T-cell (primary cell): ENCODE measurements around the gene ZFPM1. TPM values are rescaled to one million over a fixed set of nuclear protein-coding genes. Genes with fewer than 3 reads are reported as not detected.

ENCODE experiments used
- ATAC-seq, 4 experiments: fragments of 200-7000 bp in 3 of 4; fragments of 150-1000 bp in 1 of 4; cut with Tn5 transposase; replicated peaks in 1 of 4; 1 replicate in 3 of 4; 2 replicates in 1 of 4; pipeline ENCODE4 v1.10.0; 2021; ENCODE audit warnings: moderate library complexity in 3 of 4, mild to moderate bottlenecking in 2 of 4, moderate number of reproducible peaks in 1 of 4
- CTCF ChIA-PET, 2 donors: fragments of 300-600 bp; sonication (Branson Sonifier 250); formaldehyde crosslinking; loops; one replicate each; lab custom pipeline; 2022; ENCODE audit warnings: antibody characterized with exemption in 2 of 2; lab: Charles Lee
- POLR2A ChIA-PET, 2 donors: fragments of 300-600 bp; sonication (Branson Sonifier 250); formaldehyde crosslinking; loops; one replicate each; lab custom pipeline; 2022; ENCODE audit warnings: antibody characterized with exemption in 2 of 2; lab: Charles Lee
- DNase-seq, 35 experiments: peaks; one replicate each; pipeline versions ENCODE4 v3.0.0 to v3.0.0-alpha.2; 2013 to 2023
- H3K27ac ChIP-seq: one replicate; pipeline ENCODE4 v1.5.1; 2013; ENCODE audit warnings: low read length
- H3K27me3 ChIP-seq, 2 experiments: replicated peaks in 1 of 2; 1 replicate in 1 of 2; 2 replicates in 1 of 2; pipeline versions ENCODE4 v1.6.1 to v1.7.0; 2013; ENCODE audit warnings: low read length in 1 of 2, mixed read lengths in 1 of 2; ENCODE audit not compliant: control insufficient read depth in 2 of 2, insufficient read depth in 2 of 2; ENCODE audit errors: extremely low read depth in 1 of 2
- H3K36me3 ChIP-seq, 2 donors: 1 replicate in 1 of 2; 2 replicates in 1 of 2; pipeline versions ENCODE4 v1.6.1 to v1.7.0; 2013; ENCODE audit warnings: low read length in 1 of 2; ENCODE audit not compliant: control insufficient read depth in 2 of 2, insufficient read depth in 1 of 2; ENCODE audit errors: extremely low read depth in 1 of 2
- H3K4me1 ChIP-seq, 2 experiments: 1 replicate in 1 of 2; 2 replicates in 1 of 2; pipeline versions ENCODE4 v1.6.1 to v1.7.0; 2013; ENCODE audit warnings: low read length in 2 of 2, mixed read lengths in 1 of 2; ENCODE audit not compliant: insufficient read depth in 2 of 2, control insufficient read depth in 1 of 2; ENCODE audit errors: extremely low read depth in 1 of 2
- H3K4me3 ChIP-seq, 2 donors: 1 replicate in 1 of 2; 2 replicates in 1 of 2; pipeline versions ENCODE4 v1.5.1 to v1.7.0; 2013; ENCODE audit warnings: mild to moderate bottlenecking in 2 of 2, low read length in 1 of 2, moderate library complexity in 1 of 2; ENCODE audit not compliant: control insufficient read depth in 1 of 2; ENCODE audit errors: extremely low read depth in 1 of 2
- H3K9me3 ChIP-seq: 2 replicates; pipeline ENCODE4 v1.7.0; 2013
- H3K27ac Mint-ChIP-seq, 2 donors: one replicate each; pipeline ENCODE4 v1.8.0; 2020 to 2021; ENCODE audit warnings: mild to moderate bottlenecking in 2 of 2, mixed read lengths in 2 of 2
- H3K27me3 Mint-ChIP-seq, 2 donors: one replicate each; pipeline ENCODE4 v1.8.0; 2021 to 2022; ENCODE audit warnings: mixed read lengths in 2 of 2
- H3K36me3 Mint-ChIP-seq: one replicate; pipeline ENCODE4 v1.8.0; 2021; ENCODE audit warnings: mixed read lengths
- H3K4me1 Mint-ChIP-seq, 3 donors: one replicate each; pipeline ENCODE4 v1.8.0; 2020 to 2022; ENCODE audit warnings: mixed read lengths in 3 of 3, mild to moderate bottlenecking in 1 of 3
- H3K4me3 Mint-ChIP-seq, 3 donors: one replicate each; pipeline ENCODE4 v1.8.0; 2020 to 2022; ENCODE audit warnings: mild to moderate bottlenecking in 3 of 3, mixed read lengths in 3 of 3, moderate library complexity in 3 of 3
- H3K9me3 Mint-ChIP-seq, 3 donors: one replicate each; pipeline ENCODE4 v1.8.0; 2020 to 2022; ENCODE audit warnings: mixed read lengths in 3 of 3
- WGBS: methylation state at CpG from one replicate; pipeline ENCODE4 v1.1.5; 2013; ENCODE audit warnings: missing lambda C conversion rate; ENCODE audit not compliant: insufficient coverage; 5-methylcytosine and 5-hydroxymethylcytosine counted together
- total RNA-seq, 35 experiments: library from RNA in 6 of 35; stranded (reverse) in 6 of 35; fragments of 120-200 nt in 1 of 35; gene quantifications; one replicate each; pipeline versions ENCODE4 v1.2.1 to v1.2.4 and lab custom pipeline; 2013 to 2026

ZFPM1 gene
- total RNA-seq, 5 donors from 2014 or later (not counting 1 experiment from before 2014, with no cell fraction given): 19.6 to 38.4 (median 33.1) TPM

DNA sequence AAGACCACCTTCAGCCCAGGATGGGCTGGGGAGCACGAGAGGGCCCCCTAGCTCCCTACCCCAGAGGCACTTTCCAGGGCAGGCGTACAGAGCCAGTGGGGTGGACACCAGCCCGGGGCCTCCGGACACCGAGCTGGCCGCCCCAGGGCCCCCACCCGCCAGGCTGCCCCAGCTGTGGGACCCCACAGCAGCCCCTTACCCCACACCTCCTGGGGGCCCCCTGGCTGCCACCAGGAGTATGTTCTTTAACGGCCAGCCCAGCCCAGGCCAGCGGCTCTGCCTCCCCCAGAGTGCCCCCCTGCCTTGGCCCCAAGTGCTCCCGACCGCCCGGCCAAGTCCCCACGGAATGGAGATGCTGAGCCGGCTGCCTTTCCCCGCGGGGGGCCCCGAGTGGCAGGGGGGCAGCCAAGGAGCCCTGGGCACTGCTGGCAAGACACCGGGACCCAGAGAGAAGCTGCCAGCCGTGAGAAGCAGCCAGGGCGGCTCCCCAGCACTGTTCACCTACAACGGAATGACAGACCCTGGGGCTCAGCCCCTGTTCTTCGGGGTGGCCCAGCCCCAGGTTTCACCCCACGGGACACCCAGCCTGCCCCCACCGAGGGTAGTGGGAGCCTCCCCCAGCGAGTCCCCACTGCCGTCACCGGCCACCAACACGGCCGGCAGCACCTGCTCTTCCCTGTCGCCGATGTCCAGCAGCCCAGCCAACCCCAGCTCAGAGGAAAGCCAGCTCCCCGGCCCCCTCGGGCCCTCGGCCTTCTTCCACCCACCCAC is 24.3 kb upstream of the ZFPM1 start:
- Mint-ChIP-seq H3K27me3 (peaks cover 0 to 4% of the 10 kb centered on the region in 2 donors), H3K4me1 (peaks cover 7 to 13% (median 11%) of the 10 kb centered on the region in 3 donors), H3K27ac (no peak overlapping the region), H3K36me3 (no peaks in the 10 kb centered on the region), H3K4me3 (peak overlapping the region in 2 of 3 donors; percentile 28 to 41), H3K9me3 (no peaks in the 10 kb centered on the region)
- H3K36me3 ChIP-seq: no peaks in the 10 kb centered on the region
- WGBS: 92% methylated on average over 33 of the region's 34 CpGs
- ChIA-PET POLR2A (no interaction called here), CTCF (no interaction called here)
- no peak overlapping the region for H3K4me3 ChIP-seq
- ATAC-seq: no peak
- DNase-seq: no peak
- H3K27me3 ChIP-seq: peaks cover 0 to 30% of the 10 kb centered on the region in 2 experiments
- no peak overlapping the region for H3K27ac ChIP-seq
- H3K4me1 ChIP-seq: peaks cover 2 to 20% of the 10 kb centered on the region in 2 experiments
- no peaks in the 10 kb centered on the region for H3K9me3 ChIP-seq

DNA sequence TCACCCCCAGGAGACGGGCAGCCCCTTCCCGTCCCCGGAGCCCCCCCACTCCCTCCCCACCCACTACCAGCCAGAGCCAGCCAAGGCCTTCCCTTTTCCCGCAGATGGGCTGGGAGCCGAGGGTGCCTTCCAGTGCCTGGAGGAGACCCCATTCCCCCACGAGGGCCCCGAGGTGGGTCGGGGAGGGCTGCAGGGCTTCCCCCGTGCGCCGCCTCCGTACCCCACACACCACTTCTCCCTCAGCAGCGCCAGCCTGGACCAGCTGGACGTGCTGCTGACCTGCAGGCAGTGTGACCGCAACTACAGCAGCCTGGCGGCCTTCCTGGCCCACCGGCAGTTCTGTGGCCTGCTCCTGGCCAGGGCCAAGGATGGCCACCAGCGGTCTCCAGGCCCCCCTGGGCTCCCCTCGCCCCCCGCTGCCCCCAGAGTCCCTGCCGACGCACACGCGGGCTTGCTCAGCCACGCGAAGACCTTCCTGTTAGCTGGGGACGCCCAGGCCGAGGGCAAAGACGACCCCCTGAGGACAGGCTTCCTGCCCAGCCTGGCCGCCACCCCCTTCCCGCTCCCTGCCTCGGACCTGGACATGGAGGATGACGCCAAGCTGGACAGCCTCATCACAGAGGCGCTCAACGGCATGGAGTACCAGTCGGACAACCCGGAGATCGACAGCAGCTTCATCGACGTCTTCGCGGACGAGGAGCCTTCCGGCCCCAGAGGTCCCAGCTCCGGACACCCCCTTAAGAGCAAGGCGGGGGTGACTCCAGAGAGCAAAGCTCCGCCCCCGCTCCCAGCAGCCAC is 23.5 kb upstream of the ZFPM1 start:
- ATAC-seq: no peak
- no peak overlapping the region for H3K27ac Mint-ChIP-seq

DNA sequence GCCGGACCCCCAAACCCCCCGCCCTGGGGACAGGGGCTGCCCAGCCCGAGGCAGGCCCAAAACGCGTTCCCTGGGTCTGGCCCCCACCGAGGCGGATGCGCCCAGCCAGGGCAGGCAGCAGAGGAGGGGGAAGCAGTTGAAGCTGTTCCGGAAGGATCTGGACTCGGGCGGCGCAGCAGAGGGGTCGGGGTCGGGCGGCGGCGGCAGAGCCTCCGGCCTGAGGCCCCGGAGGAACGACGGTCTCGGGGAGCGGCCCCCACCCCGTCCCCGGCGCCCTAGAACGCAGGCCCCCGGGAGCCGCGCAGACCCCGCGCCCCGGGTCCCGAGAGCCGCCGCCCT is 22.9 kb upstream of the ZFPM1 start:
- Histone ChIP-seq H3K36me3 (no peaks in the 10 kb centered on the region), H3K27ac (no peak overlapping the region), H3K4me1 (peaks cover 2 to 20% of the 10 kb centered on the region in 2 experiments), H3K4me3 (peak overlapping the region; percentile 18 to 50), H3K9me3 (no peaks in the 10 kb centered on the region), H3K27me3 (peaks cover 0 to 30% of the 10 kb centered on the region in 2 experiments)
- peak overlapping the region; percentile 60 to 67 (median 64) for H3K4me3 Mint-ChIP-seq
- H3K27ac Mint-ChIP-seq: no peak overlapping the region
- peaks cover 1 to 11% (median 7%) of the 10 kb centered on the region in 3 donors for H3K4me1 Mint-ChIP-seq
- ATAC-seq: peak; percentile 43 to 56 (median 48)
- CTCF ChIA-PET: no interaction called here
- POLR2A ChIA-PET: no interaction called here
- H3K27me3 Mint-ChIP-seq: peaks cover 0 to 4% of the 10 kb centered on the region in 2 donors
- no peaks in the 10 kb centered on the region for H3K36me3 Mint-ChIP-seq
- under 1% methylated on average over 35 of the region's 36 CpGs for WGBS
- DNase-seq: peak in 3 of 35 experiments; percentile 5 to 16 (median 6)
- H3K9me3 Mint-ChIP-seq: no peaks in the 10 kb centered on the region

More for the DNA sequence above, 23.5 kb upstream of the ZFPM1 start:
- H3K36me3 ChIP-seq: no peaks in the 10 kb centered on the region
- no peak for DNase-seq
- no peak overlapping the region for H3K27ac ChIP-seq
- Mint-ChIP-seq H3K4me3 (peak overlapping the region; percentile 64 to 68 (median 67)), H3K36me3 (no peaks in the 10 kb centered on the region), H3K4me1 (peaks cover 7 to 11% (median 7%) of the 10 kb centered on the region in 3 donors), H3K27me3 (peaks cover 0 to 4% of the 10 kb centered on the region in 2 donors), H3K9me3 (no peaks in the 10 kb centered on the region)
- H3K4me1 ChIP-seq: peaks cover 2 to 20% of the 10 kb centered on the region in 2 experiments
- peak overlapping the region in 1 of 2 donors; percentile 50 for H3K4me3 ChIP-seq
- CTCF ChIA-PET: no interaction called here
- H3K27me3 ChIP-seq: peaks cover 0 to 30% of the 10 kb centered on the region in 2 experiments
- POLR2A ChIA-PET: no interaction called here
- 89% methylated on average over 44 of the region's 48 CpGs for WGBS
- no peaks in the 10 kb centered on the region for H3K9me3 ChIP-seq

DNA sequence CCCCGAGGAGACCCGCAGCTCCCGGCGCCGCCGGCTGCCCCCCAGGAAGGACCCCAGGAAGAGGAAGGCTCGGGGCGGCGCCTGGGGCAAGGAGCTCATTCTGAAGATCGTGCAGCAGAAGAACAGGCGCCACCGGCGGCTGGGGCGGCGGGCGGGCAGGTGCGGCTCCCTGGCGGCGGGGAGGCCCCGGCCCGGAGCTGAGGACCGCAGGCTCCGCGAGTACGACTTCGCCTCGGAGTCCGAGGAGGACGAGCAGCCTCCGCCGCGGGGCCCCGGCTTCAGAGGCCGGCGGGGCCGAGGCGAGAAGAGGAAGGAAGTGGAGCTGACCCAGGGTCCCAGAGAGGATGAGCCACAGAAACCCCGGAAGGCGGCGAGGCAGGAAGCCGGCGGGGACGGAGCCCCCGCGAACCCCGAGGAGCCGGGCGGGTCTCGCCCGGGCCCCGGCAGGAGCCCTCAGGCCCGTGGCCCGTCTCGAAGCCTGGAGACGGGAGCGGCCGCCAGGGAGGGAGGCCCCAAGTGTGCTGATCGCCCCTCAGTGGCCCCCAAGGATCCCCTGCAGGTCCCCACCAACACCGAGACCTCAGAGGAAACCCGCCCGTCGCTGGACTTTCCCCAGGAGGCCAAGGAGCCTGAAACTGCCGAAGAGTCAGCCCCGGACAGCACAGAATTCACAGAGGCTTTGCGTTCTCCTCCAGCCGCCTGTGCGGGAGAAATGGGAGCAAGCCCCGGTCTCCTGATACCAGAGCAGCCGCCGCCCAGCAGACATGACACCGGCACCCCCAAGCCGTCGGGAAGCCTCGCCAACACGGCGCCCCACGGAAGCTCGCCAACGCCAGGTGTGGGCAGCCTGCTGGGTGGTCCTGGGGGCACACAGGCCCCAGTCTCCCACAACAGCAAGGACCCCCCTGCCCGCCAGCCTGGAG is 22.3 kb upstream of the ZFPM1 start:
- ChIA-PET CTCF (no interaction called here), POLR2A (no interaction called here)
- peak; percentile 69 to 82 (median 72) for ATAC-seq
- Histone ChIP-seq H3K27ac (no peak overlapping the region), H3K9me3 (no peaks in the 10 kb centered on the region), H3K4me1 (peaks cover 2 to 20% of the 10 kb centered on the region in 2 experiments), H3K4me3 (peak overlapping the region; percentile 50 to 53), H3K36me3 (no peaks in the 10 kb centered on the region), H3K27me3 (peaks cover 0 to 30% of the 10 kb centered on the region in 2 experiments)
- WGBS: 6% methylated on average over 72 of the region's 80 CpGs
- H3K36me3 Mint-ChIP-seq: no peaks in the 10 kb centered on the region
- peak overlapping the region; percentile 56 to 64 (median 62) for H3K4me3 Mint-ChIP-seq
- peaks cover 0 to 4% of the 10 kb centered on the region in 2 donors for H3K27me3 Mint-ChIP-seq
- H3K4me1 Mint-ChIP-seq: peaks cover 0 to 8% (median 7%) of the 10 kb centered on the region in 3 donors
- peak in 23 of 35 experiments; percentile 12 to 61 (median 35) for DNase-seq
- H3K27ac Mint-ChIP-seq: no peak overlapping the region
- H3K9me3 Mint-ChIP-seq: no peaks in the 10 kb centered on the region

DNA sequence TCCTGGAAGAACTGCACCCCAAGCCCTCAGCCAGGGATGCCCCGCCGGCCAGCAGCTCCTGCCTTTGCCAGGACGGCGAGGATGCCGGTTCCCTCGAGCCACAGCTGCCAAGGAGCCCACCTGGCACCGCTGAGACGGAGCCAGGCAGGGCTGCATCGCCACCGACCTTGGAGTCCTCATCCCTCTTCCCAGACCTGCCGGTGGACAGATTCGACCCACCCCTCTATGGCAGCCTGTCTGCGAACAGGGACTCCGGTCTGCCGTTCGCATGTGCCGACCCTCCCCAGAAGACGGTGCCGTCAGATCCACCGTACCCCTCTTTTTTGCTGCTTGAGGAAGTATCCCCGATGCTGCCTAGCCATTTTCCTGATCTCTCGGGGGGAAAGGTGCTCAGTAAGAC is 21.4 kb upstream of the ZFPM1 start:
- H3K27ac ChIP-seq: no peak overlapping the region
- Mint-ChIP-seq H3K27ac (peak overlapping the region in 1 of 2 donors; percentile 55), H3K9me3 (no peaks in the 10 kb centered on the region), H3K4me1 (peaks cover 0 to 8% (median 7%) of the 10 kb centered on the region in 3 donors), H3K27me3 (peaks cover 0 to 4% of the 10 kb centered on the region in 2 donors), H3K4me3 (peak overlapping the region; percentile 56 to 64 (median 62)), H3K36me3 (no peaks in the 10 kb centered on the region)
- ChIA-PET POLR2A (no interaction called here), CTCF (no interaction called here)
- H3K9me3 ChIP-seq: no peaks in the 10 kb centered on the region
- peaks cover 0 to 30% of the 10 kb centered on the region in 2 experiments for H3K27me3 ChIP-seq
- no peak overlapping the region for H3K4me3 ChIP-seq
- ATAC-seq: no peak
- WGBS: 94% methylated on average over 20 of the region's 22 CpGs
- DNase-seq: no peak
- H3K4me1 ChIP-seq: peaks cover 2 to 20% of the 10 kb centered on the region in 2 experiments
- no peaks in the 10 kb centered on the region for H3K36me3 ChIP-seq
